Lower lobe of right lung (tissue), 2 donors: ENCODE measurements around the gene NUBPL. TPM values are rescaled to one million over a fixed set of nuclear protein-coding genes. Genes with fewer than 3 reads are reported as not detected.

ENCODE experiments used
- ATAC-seq, 2 donors: fragments of 200-7000 bp; cut with Tn5 transposase; one replicate each; pipeline ENCODE4 v1.9.1; 2020 to 2022; ENCODE audit warnings: mild to moderate bottlenecking in 2 of 2, moderate library complexity in 2 of 2
- DNase-seq: peaks from one replicate; pipeline ENCODE4 v3.0.0-alpha.2; 2020
- H3K27ac ChIP-seq: fragments of 200-600 bp; one replicate; pipeline ENCODE4 v1.8.0; 2022
- H3K27me3 ChIP-seq: fragments of 200-600 bp; one replicate; pipeline ENCODE4 v1.8.0; 2022; ENCODE audit warnings: low read depth
- H3K36me3 ChIP-seq: fragments of 200-600 bp; one replicate; pipeline ENCODE4 v1.8.0; 2022; ENCODE audit warnings: mild to moderate bottlenecking
- H3K4me1 ChIP-seq: fragments of 200-600 bp; one replicate; pipeline ENCODE4 v1.8.0; 2022
- H3K4me3 ChIP-seq: fragments of 200-600 bp; one replicate; pipeline ENCODE4 v1.8.0; 2022; ENCODE audit warnings: mild to moderate bottlenecking
- H3K9me3 ChIP-seq: fragments of 200-600 bp; one replicate; pipeline ENCODE4 v1.8.0; 2022
- CTCF ChIP-seq: fragments of 200-600 bp; IDR thresholded peaks from one replicate; pipeline ENCODE4 v1.8.0; 2022; ENCODE audit warnings: antibody characterized with exemption, mild to moderate bottlenecking
- intact Hi-C: fragments of 100-400 bp; cut with DNase I; formaldehyde crosslinking; loops from one replicate; pipeline ENCODE4 v1.11.0; 2022
- total RNA-seq: library from RNA; stranded (reverse); fragmentation: NEBNext Ultra II Directional; extraction: Animal tissue kit (Norgen Biotek cat#: 25700); gene quantifications from one replicate; pipeline ENCODE4 v1.2.1, GENCODE V29; 2021
- donor health status: DM: no; HTN: yes; CAD: no; lungs with severe emphysema.

NUBPL gene
- total RNA-seq, 1 donor from 2014 or later, result 8.6 TPM

GRCh38 chr14:31690056-31690455, 128.9 kb downstream of the NUBPL start:
- no peak for TF ChIP-seq CTCF
- no peak for DNase-seq
- Histone ChIP-seq H3K27me3 (no peaks in the 10 kb centered on the region), H3K9me3 (no peaks in the 10 kb centered on the region), H3K27ac (no peak overlapping the region), H3K36me3 (no peaks in the 10 kb centered on the region), H3K4me1 (no peaks in the 10 kb centered on the region), H3K4me3 (no peak overlapping the region)
- intact Hi-C loops, result no loop called here
- ATAC-seq, result no peak

DNA sequence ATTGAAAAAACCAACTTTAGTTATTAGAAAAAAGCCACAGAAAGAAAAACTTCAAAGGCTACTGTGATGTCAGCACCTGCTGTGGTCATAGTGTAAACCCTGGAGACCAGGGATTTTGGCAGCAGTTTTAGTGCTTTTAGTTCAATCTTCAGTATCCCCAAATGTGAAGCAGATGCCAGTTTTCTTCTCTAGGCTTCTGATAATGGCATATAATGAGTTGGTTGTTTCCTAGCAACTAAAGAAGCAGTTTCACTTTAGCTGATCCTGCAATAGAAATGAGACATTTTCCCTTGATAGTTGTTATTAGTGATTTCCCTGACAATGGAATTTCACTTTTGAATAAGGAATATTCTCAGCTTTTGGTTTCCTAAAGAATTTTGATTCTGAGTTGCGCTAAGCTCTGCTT, 131.2 kb downstream of the NUBPL start:
- no peak for DNase-seq

GRCh38 chr14:31696378-31696777, 135.2 kb downstream of the NUBPL start:
- Histone ChIP-seq H3K4me3 (no peak overlapping the region), H3K27ac (no peak overlapping the region), H3K9me3 (no peaks in the 10 kb centered on the region), H3K4me1 (no peaks in the 10 kb centered on the region), H3K36me3 (no peaks in the 10 kb centered on the region), H3K27me3 (no peaks in the 10 kb centered on the region)
- DNase-seq (no peak), ATAC-seq (no peak)
- intact Hi-C loops, result no loop called here
- TF ChIP-seq CTCF, result no peak

More for the DNA sequence above, 131.2 kb downstream of the NUBPL start:
- no peak overlapping the region for H3K27ac ChIP-seq
- H3K4me3 ChIP-seq, result no peak overlapping the region
- intact Hi-C loops, result no loop called here
- H3K36me3 ChIP-seq, result no peaks in the 10 kb centered on the region
- no peak for ATAC-seq
- no peak for TF ChIP-seq CTCF
- no peaks in the 10 kb centered on the region for H3K4me1 ChIP-seq
- no peaks in the 10 kb centered on the region for H3K27me3 ChIP-seq
- H3K9me3 ChIP-seq, result no peaks in the 10 kb centered on the region

- H3K4me3 ChIP-seq, result no peak overlapping the region
- H3K4me1 ChIP-seq, result no peaks in the 10 kb centered on the region
- no peak overlapping the region for H3K27ac ChIP-seq
- no peaks in the 10 kb centered on the region for H3K36me3 ChIP-seq
- no peaks in the 10 kb centered on the region for H3K27me3 ChIP-seq
- intact Hi-C loops, result no loop called here
- DNase-seq, result no peak
- no peaks in the 10 kb centered on the region for H3K9me3 ChIP-seq
- ATAC-seq, result no peak
- TF ChIP-seq CTCF, result no peak
Observed at GRCh38 chr14:31699809-31700208, 138.6 kb downstream of the NUBPL start.

GRCh38 chr14:31700282-31701074, 139.3 kb downstream of the NUBPL start:
- Histone ChIP-seq H3K4me3 (no peak overlapping the region), H3K27me3 (no peaks in the 10 kb centered on the region), H3K36me3 (no peaks in the 10 kb centered on the region), H3K9me3 (no peaks in the 10 kb centered on the region), H3K4me1 (no peaks in the 10 kb centered on the region), H3K27ac (no peak overlapping the region)
- ATAC-seq (no peak), DNase-seq (no peak)
- intact Hi-C loops, result no loop called here
- TF ChIP-seq CTCF, result no peak
